Measurements from ENCODE around the gene PFDN1. TPM values are rescaled to one million over a fixed set of nuclear protein-coding genes. Genes with fewer than 3 reads are reported as not detected.

Gene PFDN1
- total RNA-seq (2022; extraction: Qiagen RNA extraction; ENCODE audit: low read depth), result 91.6 to 147 TPM (median 95.1 TPM) in 5 replicates

GRCh38 chr5:140302786-140303639, at the start of gene PFDN1:
Gene PFDN1 (minus strand): TSS chr5:140303101. CDS start chr5:140303073, 28 bp downstream.

GRCh38 chr5:140346348-140347221, 43.7 kb upstream of the PFDN1 start, which contains the start of gene HBEGF:
Gene HBEGF (minus strand): TSS chr5:140346603. CDS start chr5:140346328, 275 bp downstream.

Other genes starting within 250 kb of the PFDN1 start
- 4.9 to 7.6 TPM (median 5.9 TPM) in 5 replicates for gene PURA, start 189.0 kb downstream of the PFDN1 start, total RNA-seq (2022; extraction: Qiagen RNA extraction; ENCODE audit: low read depth)
- gene IGIP, start 177.2 kb downstream of the PFDN1 start, total RNA-seq (2022; extraction: Qiagen RNA extraction; ENCODE audit: low read depth), result 0.53 to 1.1 TPM (median 0.94 TPM) in 5 replicates
- 151 to 227 TPM (median 171 TPM) in 5 replicates for gene CYSTM1, start 127.9 kb downstream of the PFDN1 start, total RNA-seq (2022; extraction: Qiagen RNA extraction; ENCODE audit: low read depth)
- gene HBEGF, start 43.5 kb upstream of the PFDN1 start, total RNA-seq (2022; extraction: Qiagen RNA extraction; ENCODE audit: low read depth), result 5.8 to 7.6 TPM (median 7.1 TPM) in 5 replicates
- not detected in 5 replicates for gene SLC4A9, start 57.1 kb upstream of the PFDN1 start, total RNA-seq (2022; extraction: Qiagen RNA extraction; ENCODE audit: low read depth)
- 45.2 to 56.1 TPM (median 54.2 TPM) in 5 replicates for gene ANKHD1, start 98.7 kb upstream of the PFDN1 start, total RNA-seq (2022; extraction: Qiagen RNA extraction; ENCODE audit: low read depth)
- gene EIF4EBP3, start 244.6 kb upstream of the PFDN1 start, total RNA-seq (2022; extraction: Qiagen RNA extraction; ENCODE audit: low read depth), result 0.54 to 4.1 TPM (median 2.0 TPM) in 5 replicates

Data from A549 treated with RU486 at 1 μM for 4 hours (cell line).